HepG2 (cell line): ENCODE results near the gene PLA2G4D. TPM values are rescaled to one million over a fixed set of nuclear protein-coding genes. Genes with fewer than 3 reads are reported as not detected.

Source experiments
- ATAC-seq: fragments of 200-7000 bp; cut with Tn5 transposase; 3 replicates; pipeline ENCODE4 v1.9.1; 2020; ENCODE audit warnings: mild to moderate bottlenecking, moderate library complexity
- BruUV-seq: library from RNA; stranded (reverse); fragments of 400-500 nt; replicated peaks from 2 replicates; lab custom pipeline; 2021; lab: Mats Ljungman, UMichigan
- CTCF ChIA-PET: fragments of 300-600 bp; formaldehyde crosslinking; extraction: SDS; loops from one replicate; lab custom pipeline; 2021; ENCODE audit warnings: low total read pairs, inconsistent platforms, low intra/inter-chr PET ratio; lab: Yijun Ruan, JAX
- POLR2A ChIA-PET: fragments of 350-600 bp; sonication (Branson Sonifier 250); formaldehyde crosslinking; loops from one replicate; lab custom pipeline; 2020; ENCODE audit warnings: antibody characterized with exemption, inconsistent platforms; lab: Yijun Ruan, JAX
- DNase-seq: peaks from one replicate; pipeline ENCODE4 v3.0.0-alpha.2; 2015; ENCODE audit warnings: low spot score
- FAIRE-seq: peaks from 3 replicates; lab custom pipeline; 2011; peaks lifted over from hg19 to GRCh38; lab: Jason Lieb, UNC
- H2AFZ ChIP-seq: one replicate; pipeline ENCODE4 v1.6.1; 2011; ENCODE audit warnings: low read length, inconsistent platforms
- H3K27ac ChIP-seq: fragments of 300-600 bp; 3 replicates; pipeline ENCODE4 v1.8.0; 2011; ENCODE audit warnings: mixed run types, mild to moderate bottlenecking, mixed read lengths, low read length, inconsistent platforms; ENCODE audit not compliant: insufficient read depth; ENCODE audit errors: extremely low read length
- H3K27me3 ChIP-seq, 2 experiments: fragments of 200-600 bp in 1 of 2; 2 replicates in 1 of 2; 3 replicates in 1 of 2; pipeline versions ENCODE4 v1.6.0 to v1.8.0; 2011; ENCODE audit warnings: low read length in 2 of 2, mild to moderate bottlenecking in 2 of 2, moderate library complexity in 2 of 2, inconsistent platforms in 1 of 2; ENCODE audit not compliant: insufficient read depth in 2 of 2, control insufficient read depth in 1 of 2
- H3K36me3 ChIP-seq, 2 experiments: fragments of 200-600 bp in 1 of 2; replicated peaks in 1 of 2; 2 replicates in 1 of 2; 3 replicates in 1 of 2; pipeline versions ENCODE4 v1.5.1 to v1.8.0; 2011; ENCODE audit warnings: low read length in 2 of 2, inconsistent platforms in 1 of 2; ENCODE audit not compliant: insufficient read depth in 2 of 2, control insufficient read depth in 1 of 2
- H3K4me1 ChIP-seq: 2 replicates; pipeline ENCODE4 v1.5.1; 2012; ENCODE audit warnings: low read length, inconsistent platforms; ENCODE audit not compliant: insufficient read depth
- H3K4me2 ChIP-seq: 2 replicates; pipeline ENCODE4 v1.6.0; 2011; ENCODE audit warnings: low read depth, low read length, inconsistent platforms
- H3K4me3 ChIP-seq, 3 experiments: fragments of 200-600 bp in 1 of 3; sonication (generic), shearing (Covaris generic) in 1 of 3; replicated peaks in 1 of 3; 2 replicates each; pipeline ENCODE4 v1.5.1; 2011 to 2016; ENCODE audit warnings: low read length in 3 of 3, inconsistent platforms in 2 of 3, low read depth in 2 of 3, mild to moderate bottlenecking in 2 of 3, control low read depth in 1 of 3, mixed read lengths in 1 of 3; ENCODE audit not compliant: insufficient read depth in 1 of 3
- H3K79me2 ChIP-seq: one replicate; pipeline ENCODE4 v1.6.1; 2011; ENCODE audit warnings: low read length, inconsistent platforms; ENCODE audit not compliant: insufficient read depth
- H3K9ac ChIP-seq: 2 replicates; pipeline ENCODE4 v1.6.0; 2011; ENCODE audit warnings: mild to moderate bottlenecking, low read depth, low read length, inconsistent platforms; ENCODE audit not compliant: insufficient read depth
- H3K9me3 ChIP-seq: 2 replicates; pipeline ENCODE4 v1.5.1; 2012; ENCODE audit warnings: mild to moderate bottlenecking, low read length
- H4K20me1 ChIP-seq: 2 replicates; pipeline ENCODE4 v1.6.0; 2011; ENCODE audit warnings: inconsistent platforms, mild to moderate bottlenecking, low read length, moderate library complexity; ENCODE audit not compliant: insufficient read depth
- ZNF501 ChIP-seq: sonication (generic); formaldehyde crosslinking; IDR thresholded peaks from 2 replicates; pipeline ENCODE4 v1.5.1; 2020; ENCODE audit warnings: mild to moderate bottlenecking, moderate library complexity, missing genetic modification reagents
- ZNF782 ChIP-seq: sonication (generic); formaldehyde crosslinking; IDR thresholded peaks from 2 replicates; pipeline ENCODE4 v1.4.0; 2020; ENCODE audit warnings: missing genetic modification reagents, mild to moderate bottlenecking, borderline replicate concordance
- WGBS: methylation state at CpG from one replicate; pipeline ENCODE4 v1.1.6; 2017; ENCODE audit warnings: low lambda C conversion rate; 5-methylcytosine and 5-hydroxymethylcytosine counted together
- in situ Hi-C: cut with HindIII; loops from 2 replicates; pipeline ENCODE4 v1.10.0; 2017; ENCODE audit warnings: low pct_unique_long_range_greater_than_20kb; ENCODE audit not compliant: extremely low pct_ligation_motif_present
- intact Hi-C: fragments of 100-400 bp; cut with micrococcal nuclease; formaldehyde crosslinking; loops from one replicate; pipeline ENCODE4 v1.10.0; 2022; ENCODE audit not compliant: unreplicated experiment
- polyA plus RNA-seq, 8 experiments: library from polyadenylated mRNA; depleted of rRNA in 3 of 8; stranded (reverse) in 7 of 8; unstranded in 1 of 8; fragments of >200 nt; fragmentation: Illumina TruSeq in 4 of 8; extraction: Trizol in 4 of 8; gene quantifications; 2 replicates each; pipeline versions ENCODE4 v1.2.1 to v1.2.3, GENCODE V29; 2011 to 2016; ENCODE audit warnings: low read depth in 4 of 8, missing spikeins in 1 of 8, mixed read lengths in 1 of 8; ENCODE audit not compliant: insufficient read depth in 1 of 8
- total RNA-seq, 5 experiments: library from RNA; depleted of rRNA; stranded (reverse); fragments of >200 nt; fragmentation: Illumina TruSeq; extraction: Trizol; gene quantifications; 2 replicates each; pipeline ENCODE4 v1.2.3, GENCODE V29; 2016; ENCODE audit warnings: low read depth in 1 of 5
- TF ChIP-seq, protein P1 (sequence below): sonication (generic); formaldehyde crosslinking; IDR thresholded peaks from 2 replicates; pipeline ENCODE4 v1.9.0; 2021; ENCODE audit warnings: missing genetic modification reagents, borderline replicate concordance

PLA2G4D gene
- total and polyA plus RNA-seq, 2 of the 13 experiments (the other 11 are each of a cell fraction or from before 2014, with no cell fraction given), result 0.04 to 0.21 TPM

DNA sequence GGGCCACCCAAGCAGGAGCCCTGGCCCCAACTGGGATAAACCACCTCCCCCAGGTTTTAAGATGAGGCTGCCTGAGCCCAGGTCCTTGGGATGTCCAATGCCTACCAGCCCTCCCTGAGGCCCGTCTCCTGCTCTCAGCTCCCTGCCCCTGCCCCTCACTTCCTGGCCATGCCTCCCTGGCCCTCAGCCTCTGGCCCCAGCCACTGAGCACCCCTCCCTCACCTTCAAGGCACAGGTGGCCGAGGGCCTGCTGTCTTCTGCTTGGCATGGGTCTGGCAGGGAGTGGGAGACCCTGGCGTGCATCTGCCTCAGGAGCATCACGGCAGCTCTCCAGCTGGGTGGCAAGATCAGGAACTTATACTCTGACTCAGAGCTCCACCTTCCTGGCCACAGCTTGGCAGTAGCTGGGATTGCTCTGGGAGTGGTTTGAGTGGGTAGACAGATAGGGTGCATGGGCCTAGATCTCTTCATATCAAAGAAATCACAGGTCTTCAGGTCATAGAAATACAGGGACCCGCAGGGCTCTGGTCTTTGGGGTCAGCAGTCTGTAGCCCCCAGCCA is 73.6 kb downstream of the PLA2G4D start, which contains the start of gene PLA2G4E:
Gene PLA2G4E (minus strand): TSS at position 330 of the 561 bp plus-strand sequence. CDS start 12 bp downstream, at position 318.
- in situ Hi-C loops, result no loop called here
- Histone ChIP-seq H3K79me2 (no peaks in the 10 kb centered on the region), H3K27me3 (peaks cover 0 to 13% of the 10 kb centered on the region in 2 experiments; a peak in 3 of 5 replicates), H3K36me3 (no peaks in the 10 kb centered on the region), H3K4me2 (no peak within 1 kb of the TSS), H2AFZ (no peak within 1 kb of the TSS), H3K4me1 (peaks cover 10% of the 10 kb centered on the region), H3K9me3 (no peaks in the 10 kb centered on the region), H3K4me3 (no peak within 1 kb of the TSS), H3K27ac (no peak within 1 kb of the TSS), H3K9ac (no peak within 1 kb of the TSS), H4K20me1 (no peaks in the 10 kb centered on the region)
- ChIA-PET POLR2A (no interaction called here), CTCF (no interaction called here)
- no peak for FAIRE-seq
- TF ChIP-seq, protein P1, sequence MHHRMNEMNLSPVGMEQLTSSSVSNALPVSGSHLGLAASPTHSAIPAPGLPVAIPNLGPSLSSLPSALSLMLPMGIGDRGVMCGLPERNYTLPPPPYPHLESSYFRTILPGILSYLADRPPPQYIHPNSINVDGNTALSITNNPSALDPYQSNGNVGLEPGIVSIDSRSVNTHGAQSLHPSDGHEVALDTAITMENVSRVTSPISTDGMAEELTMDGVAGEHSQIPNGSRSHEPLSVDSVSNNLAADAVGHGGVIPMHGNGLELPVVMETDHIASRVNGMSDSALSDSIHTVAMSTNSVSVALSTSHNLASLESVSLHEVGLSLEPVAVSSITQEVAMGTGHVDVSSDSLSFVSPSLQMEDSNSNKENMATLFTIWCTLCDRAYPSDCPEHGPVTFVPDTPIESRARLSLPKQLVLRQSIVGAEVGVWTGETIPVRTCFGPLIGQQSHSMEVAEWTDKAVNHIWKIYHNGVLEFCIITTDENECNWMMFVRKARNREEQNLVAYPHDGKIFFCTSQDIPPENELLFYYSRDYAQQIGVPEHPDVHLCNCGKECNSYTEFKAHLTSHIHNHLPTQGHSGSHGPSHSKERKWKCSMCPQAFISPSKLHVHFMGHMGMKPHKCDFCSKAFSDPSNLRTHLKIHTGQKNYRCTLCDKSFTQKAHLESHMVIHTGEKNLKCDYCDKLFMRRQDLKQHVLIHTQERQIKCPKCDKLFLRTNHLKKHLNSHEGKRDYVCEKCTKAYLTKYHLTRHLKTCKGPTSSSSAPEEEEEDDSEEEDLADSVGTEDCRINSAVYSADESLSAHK (CRISPR knock-in tag), result no peak
- TF ChIP-seq ZNF501 (no peak), ZNF782 (CRISPR knock-in tag) (no peak)
- intact Hi-C loops, result no loop called here
- no peak for ATAC-seq
- 30% methylated on average over 4 of the region's 5 CpGs for WGBS
- no TSS peak for BruUV-seq
- DNase-seq, result no peak
